ENCODE data around the gene PIK3R1. TPM values are rescaled to one million over a fixed set of nuclear protein-coding genes. Genes with fewer than 3 reads are reported as not detected.
"Not testable (repeated sequence)": the region's sequence is repeated elsewhere in the genome, so short reads cannot be mapped to it uniquely, and the experiment has no call there.

The PIK3R1 gene
- total RNA-seq, 1 donor from 2014 or later: 24.2 TPM

DNA sequence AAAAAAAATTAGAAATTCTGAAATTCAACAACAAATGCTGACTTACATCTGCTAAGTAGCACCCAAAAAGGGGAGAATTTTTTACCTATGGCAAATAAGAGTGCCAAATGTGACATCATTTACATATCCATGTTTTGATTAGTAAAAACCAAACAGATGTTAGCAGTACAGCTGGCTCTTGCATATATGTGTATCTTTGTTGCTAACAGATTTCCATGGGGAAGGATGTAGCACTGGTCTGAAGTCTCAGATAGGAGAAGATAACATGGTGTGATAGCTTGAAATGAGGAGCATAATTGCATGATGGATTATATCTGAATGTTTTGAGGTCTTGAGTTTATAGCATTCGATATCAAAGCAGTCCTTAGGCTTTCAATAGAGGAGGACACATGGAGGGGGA is 17.5 kb downstream of the PIK3R1 start:
- Histone ChIP-seq H3K4me2 (no peak overlapping the region), H3K27ac (no peak overlapping the region), H3K27me3 (no peaks in the 10 kb centered on the region), H3K36me3 (no peaks in the 10 kb centered on the region), H3K4me3 (no peak overlapping the region), H3K9ac (no peak overlapping the region), H2AFZ (replicated peaks) (no peak overlapping the region), H3K4me1 (peaks cover 8% of the 10 kb centered on the region), H3F3A (ENCODE audit: low read depth) (no peaks in the 10 kb centered on the region), H3K79me2 (ENCODE audit: low read depth) (peaks cover 44% of the 10 kb centered on the region), H4K20me1 (ENCODE audit: low read depth) (peaks cover 35% of the 10 kb centered on the region), H3K9me3 (ENCODE audit: low read depth) (no peaks in the 10 kb centered on the region)
- Mint-ChIP-seq H3K4me3 (no peak overlapping the region), H3K27ac (no peak overlapping the region), H3K9me3 (no peaks in the 10 kb centered on the region), H3K27me3 (ENCODE audit: insufficient read depth, low read depth) (no peaks in the 10 kb centered on the region), H3K4me1 (peaks cover 48% of the 10 kb centered on the region), H3K36me3 (peaks cover 21% of the 10 kb centered on the region)
- TF ChIP-seq EZH2phosphoT487 (IDR thresholded peaks at IDR 0.05) (no peak), EZH2 (IDR thresholded peaks at IDR 0.05) (no peak)
- TF ChIP-seq, protein P1, sequence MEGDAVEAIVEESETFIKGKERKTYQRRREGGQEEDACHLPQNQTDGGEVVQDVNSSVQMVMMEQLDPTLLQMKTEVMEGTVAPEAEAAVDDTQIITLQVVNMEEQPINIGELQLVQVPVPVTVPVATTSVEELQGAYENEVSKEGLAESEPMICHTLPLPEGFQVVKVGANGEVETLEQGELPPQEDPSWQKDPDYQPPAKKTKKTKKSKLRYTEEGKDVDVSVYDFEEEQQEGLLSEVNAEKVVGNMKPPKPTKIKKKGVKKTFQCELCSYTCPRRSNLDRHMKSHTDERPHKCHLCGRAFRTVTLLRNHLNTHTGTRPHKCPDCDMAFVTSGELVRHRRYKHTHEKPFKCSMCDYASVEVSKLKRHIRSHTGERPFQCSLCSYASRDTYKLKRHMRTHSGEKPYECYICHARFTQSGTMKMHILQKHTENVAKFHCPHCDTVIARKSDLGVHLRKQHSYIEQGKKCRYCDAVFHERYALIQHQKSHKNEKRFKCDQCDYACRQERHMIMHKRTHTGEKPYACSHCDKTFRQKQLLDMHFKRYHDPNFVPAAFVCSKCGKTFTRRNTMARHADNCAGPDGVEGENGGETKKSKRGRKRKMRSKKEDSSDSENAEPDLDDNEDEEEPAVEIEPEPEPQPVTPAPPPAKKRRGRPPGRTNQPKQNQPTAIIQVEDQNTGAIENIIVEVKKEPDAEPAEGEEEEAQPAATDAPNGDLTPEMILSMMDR (IDR thresholded peaks at IDR 0.05): no peak
- no peak for DNase-seq (ENCODE audit: low spot score)

DNA sequence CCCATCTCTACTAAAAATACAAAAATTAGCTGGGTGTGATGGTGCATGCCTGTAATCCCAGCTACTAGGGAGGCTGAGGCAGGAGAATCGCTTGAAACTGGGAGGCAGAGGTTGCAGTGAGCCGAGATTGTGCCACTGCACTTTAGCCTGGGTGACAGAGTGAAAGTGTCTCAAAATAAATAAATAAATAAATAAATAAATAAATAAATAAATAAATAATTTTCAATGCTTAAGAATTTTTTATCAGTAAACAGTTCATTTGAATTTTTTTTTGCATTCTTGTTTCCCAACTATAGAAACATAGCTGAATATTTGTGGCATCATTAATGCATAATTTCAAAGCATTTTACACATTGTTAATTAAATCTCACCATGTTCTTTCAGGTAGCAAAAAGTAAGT is 19.7 kb downstream of the PIK3R1 start:
- Histone ChIP-seq H3K79me2 (ENCODE audit: low read depth) (peaks cover 36% of the 10 kb centered on the region), H3K4me1 (peaks cover 10% of the 10 kb centered on the region)

DNA sequence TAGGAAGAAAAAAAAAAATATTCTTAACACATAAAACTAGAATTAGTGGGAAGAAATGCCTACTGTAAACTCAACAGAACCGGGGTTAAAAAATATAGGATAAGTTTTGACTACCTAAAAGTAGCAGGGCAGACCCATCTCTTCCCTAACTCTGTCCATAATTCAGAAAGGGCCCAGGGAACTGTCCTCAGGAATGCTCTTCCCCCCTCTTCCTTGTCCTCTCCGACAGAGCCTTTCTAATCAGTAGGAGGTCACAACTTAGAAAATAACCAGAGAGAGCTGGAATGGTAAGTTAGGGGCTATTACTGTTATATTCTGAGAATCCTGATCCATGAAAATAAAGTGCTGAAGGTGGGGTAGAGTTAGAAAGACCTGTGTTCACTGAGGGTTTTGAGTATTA is 22.2 kb downstream of the PIK3R1 start:
- no peak overlapping the region for H3K4me3 ChIP-seq
- H3F3A ChIP-seq (ENCODE audit: low read depth): no peaks in the 10 kb centered on the region
- Mint-ChIP-seq H3K27ac (no peak overlapping the region), H3K4me3 (no peak overlapping the region), H3K9me3 (no peaks in the 10 kb centered on the region), H3K36me3 (peaks cover 10% of the 10 kb centered on the region), H3K4me1 (peaks cover 47% of the 10 kb centered on the region), H3K27me3 (ENCODE audit: insufficient read depth, low read depth) (no peaks in the 10 kb centered on the region)
- no peak overlapping the region for H2AFZ ChIP-seq (replicated peaks)
- no peaks in the 10 kb centered on the region for H3K9me3 ChIP-seq (ENCODE audit: low read depth)
- peaks cover 12% of the 10 kb centered on the region for H4K20me1 ChIP-seq (ENCODE audit: low read depth)
- no peaks in the 10 kb centered on the region for H3K27me3 ChIP-seq
- no peak for DNase-seq (ENCODE audit: low spot score)
- no peak overlapping the region for H3K4me2 ChIP-seq
- TF ChIP-seq EZH2phosphoT487 (IDR thresholded peaks at IDR 0.05) (no peak), EZH2 (IDR thresholded peaks at IDR 0.05) (no peak)
- TF ChIP-seq, protein P1 (IDR thresholded peaks at IDR 0.05): no peak
- no peaks in the 10 kb centered on the region for H3K36me3 ChIP-seq
- no peak overlapping the region for H3K27ac ChIP-seq
- H3K79me2 ChIP-seq (ENCODE audit: low read depth): peaks cover 28% of the 10 kb centered on the region
- H3K9ac ChIP-seq: no peak overlapping the region
- H3K4me1 ChIP-seq: peaks cover 8% of the 10 kb centered on the region

More for the DNA sequence above, 19.7 kb downstream of the PIK3R1 start:
- H3K36me3 Mint-ChIP-seq: peaks cover 11% of the 10 kb centered on the region
- peaks cover 32% of the 10 kb centered on the region for H4K20me1 ChIP-seq (ENCODE audit: low read depth)
- H3K9ac ChIP-seq; H3K27me3 Mint-ChIP-seq (ENCODE audit: insufficient read depth, low read depth); H3K4me3 Mint-ChIP-seq; H3K9me3 ChIP-seq (ENCODE audit: low read depth); H3K36me3 ChIP-seq; H3K27ac Mint-ChIP-seq; H3K4me3 ChIP-seq; DNase-seq (ENCODE audit: low spot score); H3F3A ChIP-seq (ENCODE audit: low read depth); H3K4me2 ChIP-seq; H3K27ac ChIP-seq; H3K27me3 ChIP-seq; H2AFZ ChIP-seq (replicated peaks); H3K9me3 Mint-ChIP-seq: not testable (repeated sequence)
- peaks cover 55% of the 10 kb centered on the region for H3K4me1 Mint-ChIP-seq

DNA sequence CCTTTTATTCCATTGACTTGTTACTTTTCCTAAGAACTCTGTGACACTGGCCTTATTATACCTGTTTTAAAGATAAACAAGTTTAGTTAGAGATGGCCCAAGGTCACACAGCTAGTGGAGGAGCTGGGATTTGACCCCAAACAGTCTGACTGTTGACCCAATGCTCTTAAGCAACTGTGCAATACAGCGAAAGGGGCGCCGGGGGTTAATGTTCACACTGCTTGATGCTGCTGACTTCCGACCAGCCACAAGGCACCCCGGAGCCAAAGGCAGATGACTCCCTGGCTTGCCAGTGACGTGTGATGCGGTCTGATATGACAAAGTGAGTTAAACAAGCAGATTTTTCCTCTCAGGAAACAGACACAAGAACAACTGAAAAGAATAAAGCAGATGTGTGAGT is 23.9 kb downstream of the PIK3R1 start:
- H3K36me3 ChIP-seq: no peaks in the 10 kb centered on the region
- Mint-ChIP-seq H3K27ac (no peak overlapping the region), H3K4me1 (peaks cover 54% of the 10 kb centered on the region), H3K36me3 (peaks cover 8% of the 10 kb centered on the region), H3K27me3 (ENCODE audit: insufficient read depth, low read depth) (no peaks in the 10 kb centered on the region), H3K9me3 (no peaks in the 10 kb centered on the region), H3K4me3 (no peak overlapping the region)
- peaks cover 20% of the 10 kb centered on the region for H3K79me2 ChIP-seq (ENCODE audit: low read depth)
- no peaks in the 10 kb centered on the region for H3F3A ChIP-seq (ENCODE audit: low read depth)
- no peak overlapping the region for H3K4me2 ChIP-seq
- peaks cover 9% of the 10 kb centered on the region for H3K4me1 ChIP-seq
- H4K20me1 ChIP-seq (ENCODE audit: low read depth): peaks cover 10% of the 10 kb centered on the region
- H3K27me3 ChIP-seq: no peaks in the 10 kb centered on the region
- no peak overlapping the region for H2AFZ ChIP-seq (replicated peaks)
- TF ChIP-seq EZH2phosphoT487 (IDR thresholded peaks at IDR 0.05) (no peak), EZH2 (IDR thresholded peaks at IDR 0.05) (no peak)
- TF ChIP-seq, protein P1 (IDR thresholded peaks at IDR 0.05): no peak
- no peak for DNase-seq (ENCODE audit: low spot score)
- no peak overlapping the region for H3K4me3 ChIP-seq
- H3K27ac ChIP-seq: no peak overlapping the region
- no peaks in the 10 kb centered on the region for H3K9me3 ChIP-seq (ENCODE audit: low read depth)
- no peak overlapping the region for H3K9ac ChIP-seq

All from neural progenitor cell (in vitro differentiated cells).